Measurements from ENCODE around the gene LSS.

DNA sequence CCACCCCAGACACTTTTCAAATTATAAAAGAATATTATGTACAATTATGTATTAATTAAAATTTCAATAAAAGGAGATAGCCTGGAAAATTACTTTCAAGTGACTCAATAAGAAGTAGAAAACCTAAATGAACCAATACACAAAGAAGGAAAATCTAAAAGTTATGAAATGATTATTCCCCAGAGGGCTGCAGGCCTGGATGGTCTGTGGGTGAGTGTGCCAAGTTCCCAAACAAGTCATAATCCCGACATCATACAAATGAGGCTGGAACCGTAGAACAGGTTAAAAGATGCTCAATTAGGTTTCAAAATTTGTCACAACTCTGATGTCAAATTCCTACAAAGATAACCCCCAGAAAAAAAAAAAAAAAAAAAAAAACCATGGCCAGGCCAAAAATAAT lies 57.0 kb downstream of the LSS start:
- no peak for TF ChIP-seq EZH2 (IDR thresholded peaks at IDR 0.05)
- TF ChIP-seq POLR2AphosphoS5 (IDR thresholded peaks at IDR 0.05; ENCODE audit: borderline replicate concordance, low read depth, low read length) = no peak
